Colonic mucosa (tissue), 4 donors: ENCODE results near the gene CRISPLD2. TPM values are rescaled to one million over a fixed set of nuclear protein-coding genes. Genes with fewer than 3 reads are reported as not detected.

Source experiments
- DNase-seq: peaks from one replicate; pipeline ENCODE4 v3.0.0-alpha.2; 2020
- H3K27ac ChIP-seq: fragments of 200-600 bp; one replicate; pipeline ENCODE4 v1.8.0; 2021
- H3K27me3 ChIP-seq: fragments of 200-600 bp; one replicate; pipeline ENCODE4 v1.8.0; 2021
- H3K36me3 ChIP-seq: fragments of 200-600 bp; one replicate; pipeline ENCODE4 v1.8.0; 2021
- H3K4me1 ChIP-seq: fragments of 200-600 bp; one replicate; pipeline ENCODE4 v1.8.0; 2021; ENCODE audit warnings: mild to moderate bottlenecking
- H3K4me3 ChIP-seq: fragments of 200-600 bp; one replicate; pipeline ENCODE4 v1.8.0; 2021
- H3K9ac ChIP-seq, 2 donors: one replicate each; pipeline ENCODE4 v1.7.0; 2013; ENCODE audit warnings: control low read depth in 2 of 2, low read depth in 2 of 2, low read length in 2 of 2
- H3K9me3 ChIP-seq: fragments of 200-600 bp; one replicate; pipeline ENCODE4 v1.8.0; 2021
- intact Hi-C: fragments of 100-400 bp; cut with DNase I; formaldehyde crosslinking; loops from one replicate; pipeline ENCODE4 v1.14.1; 2022
- total RNA-seq, 2 donors: library from RNA; stranded (reverse); fragmentation: NEBNext Ultra II Directional in 1 of 2; extraction: Animal tissue kit (Norgen Biotek cat#: 25700) in 1 of 2; gene quantifications; one replicate each; pipeline ENCODE4 v1.2.1, GENCODE V29; 2021
- TF ChIP-seq, protein P1 (sequence below): fragments of 200-600 bp; IDR thresholded peaks from one replicate; pipeline ENCODE4 v1.8.0; 2022; ENCODE audit warnings: antibody characterized with exemption, mild to moderate bottlenecking
- donor health status: healthy.
- donor health status: DM: no; HTN: no; CAD: no.
- donor health status: DM: no; HTN: no; CAD: no.

CRISPLD2 gene
- total RNA-seq, 2 donors from 2014 or later, result 10.4 to 37.9 TPM

DNA sequence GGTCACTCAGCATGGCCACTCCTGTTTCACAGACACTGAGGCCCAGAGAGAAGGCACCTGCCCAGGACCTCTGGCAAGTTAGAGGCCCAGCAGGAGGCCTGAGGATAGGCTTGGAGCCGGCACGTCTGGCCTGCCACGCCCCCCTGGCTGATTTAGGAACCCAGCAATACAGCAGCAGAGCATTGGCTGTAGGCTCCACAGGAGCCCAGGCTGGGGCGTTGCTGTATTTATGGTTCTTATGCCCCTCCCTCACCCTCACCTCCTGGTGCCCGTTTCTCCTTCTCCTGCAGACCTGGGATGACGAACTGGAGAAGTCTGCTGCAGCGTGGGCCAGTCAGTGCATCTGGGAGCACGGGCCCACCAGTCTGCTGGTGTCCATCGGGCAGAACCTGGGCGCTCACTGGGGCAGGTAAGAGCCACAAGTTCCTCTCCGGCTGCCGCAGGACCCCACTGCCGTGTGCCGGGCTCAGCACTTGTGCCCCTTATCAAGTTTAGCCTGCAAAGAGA, 25.8 kb downstream of the CRISPLD2 start:
- Histone ChIP-seq H3K9me3 (no peaks in the 10 kb centered on the region), H3K36me3 (no peaks in the 10 kb centered on the region), H3K9ac (no peak overlapping the region), H3K4me3 (no peak overlapping the region), H3K27ac (no peak overlapping the region), H3K4me1 (no peaks in the 10 kb centered on the region), H3K27me3 (no peaks in the 10 kb centered on the region)
- no peak for DNase-seq
- TF ChIP-seq, protein P1, sequence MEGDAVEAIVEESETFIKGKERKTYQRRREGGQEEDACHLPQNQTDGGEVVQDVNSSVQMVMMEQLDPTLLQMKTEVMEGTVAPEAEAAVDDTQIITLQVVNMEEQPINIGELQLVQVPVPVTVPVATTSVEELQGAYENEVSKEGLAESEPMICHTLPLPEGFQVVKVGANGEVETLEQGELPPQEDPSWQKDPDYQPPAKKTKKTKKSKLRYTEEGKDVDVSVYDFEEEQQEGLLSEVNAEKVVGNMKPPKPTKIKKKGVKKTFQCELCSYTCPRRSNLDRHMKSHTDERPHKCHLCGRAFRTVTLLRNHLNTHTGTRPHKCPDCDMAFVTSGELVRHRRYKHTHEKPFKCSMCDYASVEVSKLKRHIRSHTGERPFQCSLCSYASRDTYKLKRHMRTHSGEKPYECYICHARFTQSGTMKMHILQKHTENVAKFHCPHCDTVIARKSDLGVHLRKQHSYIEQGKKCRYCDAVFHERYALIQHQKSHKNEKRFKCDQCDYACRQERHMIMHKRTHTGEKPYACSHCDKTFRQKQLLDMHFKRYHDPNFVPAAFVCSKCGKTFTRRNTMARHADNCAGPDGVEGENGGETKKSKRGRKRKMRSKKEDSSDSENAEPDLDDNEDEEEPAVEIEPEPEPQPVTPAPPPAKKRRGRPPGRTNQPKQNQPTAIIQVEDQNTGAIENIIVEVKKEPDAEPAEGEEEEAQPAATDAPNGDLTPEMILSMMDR, result no peak
- intact Hi-C loops, result no loop called here

DNA sequence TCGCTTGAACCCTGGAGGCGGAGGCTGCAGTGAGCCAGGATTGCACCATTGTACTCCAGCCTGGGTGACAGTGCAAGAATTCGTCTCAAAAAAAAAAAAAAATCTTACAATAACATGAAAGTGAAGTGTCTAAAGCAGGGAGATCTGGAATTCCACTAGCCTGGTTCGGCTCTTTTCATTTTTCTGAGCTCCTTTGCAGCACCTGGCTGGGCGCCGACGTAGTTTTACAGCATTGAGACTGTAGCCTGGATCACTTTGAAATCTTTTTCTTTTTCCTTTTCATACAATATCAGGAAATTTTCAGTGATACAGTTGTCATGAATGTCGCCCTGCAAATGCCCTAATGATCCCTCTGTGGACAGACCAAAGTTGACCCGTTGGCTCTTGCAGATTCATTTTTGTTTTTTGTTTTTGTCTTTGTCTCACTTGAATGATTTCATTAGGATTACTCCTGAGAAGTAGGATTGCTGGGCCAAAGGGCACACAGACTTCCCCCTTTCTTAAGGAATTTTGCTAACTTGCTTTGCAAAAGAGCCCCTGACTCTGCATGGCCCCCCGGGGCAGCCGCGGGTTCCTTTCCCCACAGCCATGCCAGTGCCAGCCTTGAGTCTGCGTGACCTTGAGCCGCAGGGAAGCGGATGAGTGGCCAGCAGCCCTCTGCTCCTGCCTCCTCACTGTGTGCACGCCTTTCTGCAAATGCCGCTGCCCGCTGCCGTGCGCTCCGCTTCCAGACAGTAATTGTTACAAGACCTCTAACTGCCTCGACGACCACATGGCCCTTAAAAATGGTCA, 28.0 kb downstream of the CRISPLD2 start:
- no peak for DNase-seq
- no peaks in the 10 kb centered on the region for H3K27me3 ChIP-seq
- H3K9me3 ChIP-seq, result no peaks in the 10 kb centered on the region
- H3K36me3 ChIP-seq, result no peaks in the 10 kb centered on the region
- no peaks in the 10 kb centered on the region for H3K4me1 ChIP-seq
- intact Hi-C loops, result no loop called here
- no peak overlapping the region for H3K27ac ChIP-seq
- no peak overlapping the region for H3K4me3 ChIP-seq
- H3K9ac ChIP-seq, result no peak overlapping the region
- TF ChIP-seq, protein P1, result no peak

DNA sequence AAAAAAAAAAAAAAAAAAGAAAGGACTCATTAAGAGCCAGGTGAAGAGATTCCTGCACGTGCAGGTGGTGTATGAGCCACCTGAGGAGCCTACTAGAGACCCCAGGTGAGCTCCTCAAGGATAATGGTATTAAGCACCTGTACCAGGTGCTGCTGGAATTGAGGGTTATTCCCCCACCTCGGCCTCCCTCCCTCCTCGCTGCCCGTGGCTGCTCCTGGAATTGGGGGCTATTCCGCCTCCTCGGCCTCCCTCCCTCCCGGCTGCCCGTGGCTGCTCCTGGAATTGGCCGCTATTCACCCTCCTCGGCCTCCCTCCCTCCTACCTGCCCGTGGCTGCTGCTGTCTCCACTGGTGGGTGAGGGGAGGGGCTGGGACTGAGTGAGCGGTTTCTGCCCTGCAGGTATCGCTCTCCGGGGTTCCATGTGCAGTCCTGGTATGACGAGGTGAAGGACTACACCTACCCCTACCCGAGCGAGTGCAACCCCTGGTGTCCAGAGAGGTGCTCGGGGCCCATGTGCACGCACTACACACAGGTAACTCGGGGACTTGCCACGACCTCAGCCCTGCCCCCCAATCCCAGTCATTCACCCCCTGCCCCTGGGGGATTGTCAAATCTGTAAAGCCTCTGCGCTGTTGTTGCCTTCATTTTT, 29.3 kb downstream of the CRISPLD2 start:
- TF ChIP-seq, protein P1, result no peak
- intact Hi-C loops, result no loop called here
- no peak for DNase-seq

GRCh38 chr16:84849751-84850150, 30.0 kb downstream of the CRISPLD2 start:
- Histone ChIP-seq H3K27me3 (no peaks in the 10 kb centered on the region), H3K9me3 (no peaks in the 10 kb centered on the region), H3K4me3 (no peak overlapping the region), H3K36me3 (no peaks in the 10 kb centered on the region), H3K9ac (no peak overlapping the region), H3K27ac (no peak overlapping the region), H3K4me1 (no peaks in the 10 kb centered on the region)
- DNase-seq, result no peak
- TF ChIP-seq, protein P1, result no peak
- intact Hi-C loops, result no loop called here

More for the DNA sequence above, 29.3 kb downstream of the CRISPLD2 start:
- no peaks in the 10 kb centered on the region for H3K4me1 ChIP-seq
- H3K9me3 ChIP-seq, result no peaks in the 10 kb centered on the region
- no peak overlapping the region for H3K27ac ChIP-seq
- H3K36me3 ChIP-seq, result no peaks in the 10 kb centered on the region
- H3K27me3 ChIP-seq, result no peaks in the 10 kb centered on the region
- H3K4me3 ChIP-seq, result no peak overlapping the region
- H3K9ac ChIP-seq, result no peak overlapping the region

DNA sequence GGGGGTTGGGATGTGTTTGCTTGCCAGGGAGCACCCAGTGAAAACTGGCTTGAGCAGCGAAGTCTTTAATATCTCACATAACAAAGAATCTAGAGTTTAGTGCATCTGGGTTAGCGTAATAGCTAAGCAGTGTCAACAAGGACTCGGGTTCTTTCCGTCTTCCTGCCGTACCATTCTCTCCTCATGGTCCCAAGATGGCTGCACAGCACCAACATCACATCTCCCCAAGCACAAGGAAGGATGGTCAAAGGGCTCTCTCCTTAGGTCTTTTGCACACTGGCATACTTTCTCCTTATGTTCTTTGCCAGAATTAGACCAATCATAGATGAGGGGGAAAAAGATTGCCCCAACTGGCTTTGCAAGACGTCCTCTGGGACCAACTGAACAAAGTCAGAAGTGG, 30.9 kb downstream of the CRISPLD2 start:
- Histone ChIP-seq H3K27me3 (no peaks in the 10 kb centered on the region), H3K4me1 (no peaks in the 10 kb centered on the region), H3K9ac (no peak overlapping the region), H3K9me3 (no peaks in the 10 kb centered on the region), H3K36me3 (no peaks in the 10 kb centered on the region), H3K27ac (no peak overlapping the region), H3K4me3 (no peak overlapping the region)
- TF ChIP-seq, protein P1, result no peak
- DNase-seq, result no peak
- intact Hi-C loops, result no loop called here
